Central memory CD4-positive, alpha-beta T cell (primary cell): ENCODE measurements around the gene HSPB3.
"Not testable (repeated sequence)": the region's sequence is repeated elsewhere in the genome, so short reads cannot be mapped to it uniquely, and the experiment has no call there.

Experiments
- DNase-seq: peaks from one replicate; pipeline ENCODE4 v3.0.0; 2022
- total RNA-seq, 3 experiments: gene quantifications; one replicate each; lab custom pipeline; 2026; lab: John Stamatoyannopoulos, UW

HSPB3 gene
- 0 reads per million in 3 experiments for total RNA-seq

DNA sequence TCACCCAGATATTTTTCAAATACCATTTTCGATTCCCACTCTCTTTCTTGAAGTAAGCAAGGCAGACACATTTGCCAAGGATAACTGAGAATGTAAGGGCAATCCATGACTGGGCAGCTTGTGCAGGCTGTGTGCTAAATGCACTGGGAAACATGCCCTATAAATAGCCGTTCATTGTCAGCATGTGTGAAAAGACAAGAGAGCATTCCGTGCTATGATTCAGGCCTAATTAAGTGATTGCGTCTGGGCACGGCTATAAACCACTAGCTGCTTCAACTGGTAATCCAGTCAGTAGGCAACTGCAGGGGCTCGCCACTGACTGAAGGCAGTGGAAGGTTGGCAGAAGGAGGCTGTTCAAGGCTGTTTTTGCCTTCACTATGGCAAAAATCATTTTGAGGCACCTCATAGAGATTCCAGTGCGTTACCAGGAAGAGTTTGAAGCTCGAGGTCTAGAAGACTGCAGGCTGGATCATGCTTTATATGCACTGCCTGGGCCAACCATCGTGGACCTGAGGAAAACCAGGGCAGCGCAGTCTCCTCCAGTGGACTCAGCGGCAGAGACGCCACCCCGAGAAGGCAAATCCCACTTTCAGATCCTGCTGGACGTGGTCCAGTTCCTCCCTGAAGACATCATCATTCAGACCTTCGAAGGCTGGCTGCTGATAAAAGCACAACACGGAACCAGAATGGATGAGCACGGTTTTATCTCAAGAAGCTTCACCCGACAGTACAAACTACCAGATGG is at the start of gene HSPB3:
Gene HSPB3 (plus strand): TSS at position 287 of the 745 bp plus-strand sequence. CDS start 91 bp downstream, at position 378.
- no peak for DNase-seq

GRCh38 chr5:54411176-54411575 is 44.3 kb upstream of the HSPB3 start:
- no peak for DNase-seq

DNA sequence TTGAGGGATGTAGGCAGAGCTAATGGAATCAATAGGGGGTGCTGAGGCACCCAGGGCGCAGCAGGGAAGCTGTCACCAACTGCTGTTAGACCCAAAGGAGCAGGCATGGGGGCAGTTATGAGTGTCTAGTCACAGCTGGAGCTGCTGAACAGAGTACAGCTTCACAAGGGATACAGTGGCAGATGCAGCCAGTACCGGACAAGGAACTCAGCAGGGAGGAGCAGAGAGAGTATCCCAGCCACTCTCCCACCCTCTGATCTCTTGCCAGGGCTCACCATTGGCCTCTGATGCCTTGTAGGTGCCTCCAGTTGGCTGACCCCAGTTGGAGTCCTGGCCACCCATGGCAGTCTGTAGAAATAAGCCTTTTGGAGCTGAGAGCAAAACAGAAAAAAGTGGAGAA is 42.6 kb upstream of the HSPB3 start:
- DNase-seq, result no peak

GRCh38 chr5:54415147-54415546 is 40.4 kb upstream of the HSPB3 start:
- no peak for DNase-seq

DNA sequence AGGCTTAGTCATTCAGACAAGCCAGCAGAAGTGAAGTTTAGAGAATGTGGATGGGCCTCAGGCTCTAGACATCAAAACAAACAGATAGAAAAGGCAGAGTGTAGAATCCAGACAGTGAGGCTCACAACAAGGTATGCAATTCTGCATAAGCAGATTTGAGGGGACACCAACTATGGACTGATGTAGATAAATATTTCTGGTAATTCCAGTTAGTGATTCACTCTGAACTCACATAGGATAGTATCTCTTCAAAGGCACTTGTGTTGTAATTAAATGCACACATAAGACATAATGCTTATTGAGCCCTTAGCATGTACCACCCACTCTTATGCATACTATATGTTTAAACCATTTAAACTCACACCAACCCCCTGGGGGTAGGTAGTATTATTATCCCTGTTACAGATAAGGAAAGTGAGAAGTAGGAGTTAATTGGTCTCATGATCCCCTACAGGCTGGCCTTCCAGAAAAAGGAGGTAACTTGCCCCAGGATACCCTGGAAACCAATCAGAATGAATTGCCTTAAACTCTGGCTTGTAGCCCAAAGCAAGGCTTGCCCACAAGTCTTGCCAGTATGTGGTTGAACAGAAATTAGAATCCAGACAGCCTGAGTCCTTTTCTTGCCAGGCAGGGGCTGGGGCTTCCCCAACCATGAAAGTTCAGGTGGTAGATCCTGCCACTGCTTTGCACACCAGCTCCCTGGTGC is 39.5 kb upstream of the HSPB3 start:
- no peak for DNase-seq

DNA sequence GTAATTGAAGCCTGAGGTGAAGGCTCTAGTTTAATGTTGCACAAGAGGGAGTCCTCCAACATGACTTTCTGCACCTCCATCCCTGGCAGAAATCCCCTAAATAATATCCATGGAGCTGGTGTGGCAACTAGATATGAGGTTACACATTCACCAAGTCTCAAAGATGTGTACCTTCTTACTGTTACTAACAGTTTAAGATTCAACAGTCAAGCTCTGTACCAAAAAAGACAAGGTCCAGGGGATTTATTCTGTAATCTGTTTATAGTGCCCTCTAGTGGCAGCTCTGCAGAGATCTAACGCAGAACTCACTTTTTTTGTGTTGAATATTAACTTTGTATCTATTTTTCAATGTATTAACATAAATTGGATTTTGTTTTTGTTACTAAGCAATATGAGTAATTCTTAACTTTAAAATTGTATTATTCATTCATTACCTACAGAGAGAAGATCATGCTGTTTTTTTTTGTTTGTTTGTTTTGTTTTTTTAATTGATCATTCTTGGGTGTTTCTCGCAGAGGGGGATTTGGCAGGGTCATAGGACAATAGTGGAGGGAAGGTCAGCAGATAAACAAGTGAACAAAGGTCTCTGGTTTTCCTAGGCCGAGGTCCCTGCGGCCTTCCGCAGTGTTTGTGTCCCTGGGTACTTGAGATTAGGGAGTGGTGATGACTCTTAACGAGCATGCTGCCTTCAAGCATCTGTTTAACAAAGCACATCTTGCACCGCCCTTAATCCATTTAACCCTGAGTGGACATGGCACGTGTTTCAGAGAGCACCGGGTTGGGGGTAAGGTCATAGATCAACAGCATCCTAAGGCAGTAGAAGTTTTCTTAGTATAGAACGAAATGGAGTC is 35.7 kb upstream of the HSPB3 start:
- DNase-seq, result peak; percentile 23

DNA sequence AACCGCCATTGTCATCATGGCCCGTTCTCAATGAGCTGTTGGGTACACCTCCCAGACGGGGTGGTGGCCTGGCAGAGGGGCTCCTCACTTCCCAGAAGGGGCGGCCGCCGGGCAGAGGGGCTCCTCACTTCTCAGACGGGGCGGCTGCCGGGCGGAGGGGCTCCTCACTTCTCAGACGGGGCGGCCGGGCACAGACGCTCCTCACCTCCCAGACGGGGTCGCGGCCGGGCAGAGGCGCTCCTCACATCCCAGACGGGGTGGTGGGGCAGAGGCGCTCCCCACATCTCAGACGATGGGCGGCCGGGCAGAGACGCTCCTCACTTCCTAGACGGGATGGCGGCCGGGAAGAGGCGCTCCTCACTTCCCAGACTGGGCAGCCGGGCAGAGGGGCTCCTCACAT is 35.0 kb upstream of the HSPB3 start:
- DNase-seq, result not testable (repeated sequence)

GRCh38 chr5:54421976-54422375 is 33.5 kb upstream of the HSPB3 start:
- DNase-seq, result no peak

- no peak for DNase-seq
Observed at GRCh38 chr5:54425258-54425657, 30.2 kb upstream of the HSPB3 start.

- no peak for DNase-seq
Observed at GRCh38 chr5:54426209-54426608, 29.3 kb upstream of the HSPB3 start.

GRCh38 chr5:54434650-54435049 is 20.8 kb upstream of the HSPB3 start:
- DNase-seq, result not testable (repeated sequence)

DNA sequence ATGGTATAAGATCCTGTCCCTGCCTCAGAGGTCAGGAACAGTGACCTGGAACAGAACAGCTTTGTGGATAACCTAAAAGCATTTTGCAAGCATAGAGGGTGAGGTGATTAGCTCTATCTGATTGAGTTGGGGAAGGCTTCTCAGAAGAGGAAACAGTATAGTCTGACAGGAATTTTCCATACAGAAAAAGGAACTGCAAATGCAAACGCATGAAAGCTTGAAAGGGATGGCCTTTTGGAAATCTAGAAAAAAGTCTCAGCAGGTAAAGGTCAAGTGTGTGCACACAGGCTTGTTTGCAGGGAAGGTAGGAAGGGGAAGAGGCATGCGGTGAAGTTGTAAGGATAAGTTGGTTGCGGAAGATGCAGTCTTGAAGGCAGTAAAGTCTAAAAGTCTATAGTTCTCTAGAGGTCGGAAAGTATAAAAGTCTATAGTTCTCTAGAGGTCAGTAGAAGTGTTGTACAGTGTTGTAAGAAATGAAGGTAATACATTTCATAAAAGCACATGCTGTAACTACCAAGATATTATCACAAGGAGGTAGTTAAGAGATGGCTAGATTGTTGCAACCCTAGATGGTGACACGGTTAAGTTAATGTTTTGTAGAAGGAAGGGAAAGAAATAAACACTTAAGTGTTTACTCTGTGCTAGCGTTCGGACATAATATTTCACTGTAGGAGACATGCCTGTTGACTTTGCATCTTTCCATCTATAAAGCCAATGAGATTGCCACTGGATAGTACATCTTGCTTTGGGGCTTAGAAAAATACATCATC is 16.7 kb upstream of the HSPB3 start:
- DNase-seq, result no peak

- DNase-seq, result no peak
Observed at GRCh38 chr5:54440456-54440893, 15.0 kb upstream of the HSPB3 start.

DNA sequence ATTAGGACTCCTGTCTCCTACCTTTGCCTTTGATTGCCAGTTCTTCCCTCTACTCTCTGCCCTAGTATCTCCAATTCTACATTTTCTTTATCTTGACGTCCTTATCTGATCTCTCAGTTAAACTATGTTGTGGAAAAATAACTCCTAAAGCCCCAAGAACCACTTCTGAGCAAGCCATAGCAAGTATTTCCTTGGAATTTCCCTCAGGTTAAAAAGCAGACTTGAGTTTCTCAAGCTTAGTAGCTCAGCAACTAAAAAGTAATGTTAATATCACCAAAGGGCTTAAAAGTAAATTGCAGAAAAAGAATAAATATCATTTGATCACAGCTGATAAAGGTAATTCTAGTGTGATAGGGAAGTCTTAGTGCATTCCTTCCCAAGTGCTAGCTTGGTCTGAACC is 13.2 kb upstream of the HSPB3 start:
- DNase-seq, result no peak

- no peak for DNase-seq
Observed at GRCh38 chr5:54443270-54443669, 12.2 kb upstream of the HSPB3 start.

DNA sequence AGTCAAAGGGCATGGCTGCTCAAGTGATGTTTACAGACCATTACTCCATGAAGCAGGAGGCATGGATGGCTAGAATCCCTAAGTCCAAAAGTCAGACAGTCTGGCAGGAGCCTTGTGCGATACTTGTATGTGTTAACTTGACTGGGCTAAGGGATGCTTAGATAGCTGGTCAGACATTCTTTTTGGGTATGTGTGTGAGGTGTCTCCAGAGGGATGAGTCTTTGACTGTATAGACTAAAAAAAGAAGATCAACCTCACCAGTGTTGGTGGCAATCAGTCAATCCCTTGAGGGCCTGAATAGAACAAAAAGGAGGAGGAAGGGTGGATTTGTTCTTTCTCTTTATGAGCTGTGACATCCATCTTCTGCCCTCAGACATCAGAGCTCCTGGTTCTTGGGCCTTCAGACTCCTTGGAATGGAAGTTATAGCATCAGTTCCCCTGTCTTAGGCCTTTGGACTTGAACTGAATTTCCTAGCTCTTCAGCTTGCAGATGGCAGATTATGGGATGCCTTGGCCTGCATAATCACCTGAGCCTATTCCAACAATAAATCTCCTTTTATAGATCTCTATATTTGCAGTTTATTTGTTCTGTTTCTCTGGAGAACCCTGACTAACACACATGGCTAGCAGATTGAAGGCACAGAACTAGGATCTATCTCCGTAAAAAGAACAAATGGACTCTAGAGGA is 9.7 kb upstream of the HSPB3 start:
- DNase-seq, result no peak

GRCh38 chr5:54446379-54446732 is 9.1 kb upstream of the HSPB3 start:
- no peak for DNase-seq

DNA sequence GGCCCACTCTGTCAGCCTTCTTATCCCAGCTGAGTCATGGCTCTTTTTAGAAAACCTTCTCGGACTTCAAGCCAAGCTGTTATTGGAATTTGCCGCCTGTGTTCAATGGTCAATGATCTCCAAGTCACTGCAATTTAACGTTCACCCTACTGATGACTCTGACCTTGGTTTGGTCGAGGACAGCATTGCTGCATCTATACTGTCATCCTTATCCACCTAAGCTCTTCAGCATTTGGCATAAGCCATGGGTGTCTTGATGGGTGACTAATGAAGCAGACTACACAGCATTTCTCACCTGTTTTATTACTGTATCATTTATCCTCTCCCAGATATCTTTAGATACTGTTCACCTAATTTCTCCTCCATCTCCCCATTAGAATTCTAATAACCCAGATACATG is 5.6 kb upstream of the HSPB3 start:
- no peak for DNase-seq

GRCh38 chr5:54450542-54450941 is 5.0 kb upstream of the HSPB3 start:
- DNase-seq, result no peak

DNA sequence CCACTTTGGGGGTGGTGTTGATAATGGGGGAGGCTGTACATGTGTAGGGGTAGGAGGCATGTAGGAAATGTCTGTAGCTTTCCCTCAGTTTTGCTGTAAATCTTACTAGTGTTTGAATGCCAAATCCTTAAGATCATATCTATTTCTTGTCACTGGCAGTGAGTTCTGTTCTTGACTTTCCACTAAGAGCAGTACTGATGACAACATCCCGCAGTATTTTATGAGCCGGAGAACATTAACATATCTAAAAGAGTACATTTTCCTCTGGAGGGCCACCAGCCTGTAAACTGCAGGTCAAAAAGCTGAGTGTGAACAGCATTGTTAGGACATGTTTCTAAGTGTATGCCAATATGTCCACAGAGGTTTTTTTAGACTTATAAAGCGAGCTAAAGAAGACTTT is 2.5 kb upstream of the HSPB3 start:
- DNase-seq, result no peak

DNA sequence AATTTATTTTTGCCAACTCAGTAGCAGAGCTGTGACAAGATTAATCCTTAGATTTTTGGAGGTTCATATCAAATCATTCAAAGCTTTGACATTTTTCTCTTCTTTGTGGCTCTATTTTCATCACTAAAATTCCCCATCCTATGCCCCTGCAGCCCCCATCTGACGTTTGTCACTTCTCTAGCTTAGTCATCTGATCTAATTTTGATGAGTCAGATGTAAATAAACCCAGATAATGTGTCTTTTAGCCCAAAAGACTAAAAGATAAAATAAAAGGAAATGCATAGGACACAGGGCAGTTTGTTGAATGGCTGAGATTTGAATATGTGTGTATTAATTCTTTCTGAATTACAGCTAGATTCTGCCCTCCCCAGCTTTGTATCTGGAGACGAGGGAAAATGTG is 897 bp upstream of the HSPB3 start:
- no peak for DNase-seq
